Prostate gland (tissue), 2 donors: ENCODE measurements around the gene EPO. TPM values are rescaled to one million over a fixed set of nuclear protein-coding genes. Genes with fewer than 3 reads are reported as not detected.

Experiments
- DNase-seq: peaks from one replicate; pipeline ENCODE4 v3.0.0-alpha.2; 2019; ENCODE audit warnings: low spot score
- H3K27ac ChIP-seq, 2 donors: fragments of 200-600 bp; sonication (generic); 2 replicates each; pipeline ENCODE4 v1.5.1; 2017 to 2019
- H3K27me3 ChIP-seq: fragments of 200-600 bp; sonication (generic); replicated peaks from 2 replicates; pipeline ENCODE4 v1.5.1; 2019; ENCODE audit not compliant: insufficient read depth
- H3K36me3 ChIP-seq, 2 donors: fragments of 200-600 bp; sonication (generic); 1 replicate in 1 of 2; 2 replicates in 1 of 2; pipeline versions ENCODE4 v1.5.1 to v1.8.1; 2017 to 2019
- H3K4me1 ChIP-seq: fragments of 200-600 bp; sonication (generic); replicated peaks from 2 replicates; pipeline ENCODE4 v1.5.1; 2019
- H3K4me3 ChIP-seq, 2 donors: fragments of 200-600 bp; sonication (generic); 2 replicates each; pipeline ENCODE4 v1.5.1; 2017 to 2019
- H3K9me3 ChIP-seq: fragments of 200-600 bp; sonication (generic); 2 replicates; pipeline ENCODE4 v1.5.1; 2017
- POLR2A ChIP-seq: fragments of 450-650 bp; IDR thresholded peaks from one replicate; pipeline ENCODE4 v1.6.1; 2016; ENCODE audit warnings: antibody characterized with exemption, mild to moderate bottlenecking
- POLR2AphosphoS5 ChIP-seq: sonication (generic); formaldehyde crosslinking; IDR thresholded peaks from one replicate; pipeline ENCODE4 v1.6.1; 2017; ENCODE audit warnings: antibody characterized with exemption
- WGBS: methylation state at CpG from one replicate; pipeline ENCODE4 v1.1.5; 2018; 5-methylcytosine and 5-hydroxymethylcytosine counted together
- intact Hi-C: fragments of 100-400 bp; cut with DNase I; formaldehyde crosslinking; loops from one replicate; pipeline ENCODE4 v1.14.2; 2022
- total RNA-seq, 2 donors: library from RNA; depleted of rRNA; stranded (reverse); fragments of >200 nt; gene quantifications; one replicate each; pipeline ENCODE4 v1.1.0, GENCODE V29; 2016
- TF ChIP-seq, protein P1 (sequence below), 4 experiments: fragments of 200-600 bp in 2 of 4; fragments of 450-650 bp in 2 of 4; sonication (generic) in 2 of 4; IDR thresholded peaks; 1 replicate in 3 of 4; 2 replicates in 1 of 4; pipeline ENCODE4 v1.5.1; 2016 to 2019; ENCODE audit warnings: antibody characterized with exemption in 4 of 4, mild to moderate bottlenecking in 2 of 4, moderate library complexity in 2 of 4

Gene EPO
- total RNA-seq, 2 donors from 2014 or later = 1.6 TPM; not detected in 1

DNA sequence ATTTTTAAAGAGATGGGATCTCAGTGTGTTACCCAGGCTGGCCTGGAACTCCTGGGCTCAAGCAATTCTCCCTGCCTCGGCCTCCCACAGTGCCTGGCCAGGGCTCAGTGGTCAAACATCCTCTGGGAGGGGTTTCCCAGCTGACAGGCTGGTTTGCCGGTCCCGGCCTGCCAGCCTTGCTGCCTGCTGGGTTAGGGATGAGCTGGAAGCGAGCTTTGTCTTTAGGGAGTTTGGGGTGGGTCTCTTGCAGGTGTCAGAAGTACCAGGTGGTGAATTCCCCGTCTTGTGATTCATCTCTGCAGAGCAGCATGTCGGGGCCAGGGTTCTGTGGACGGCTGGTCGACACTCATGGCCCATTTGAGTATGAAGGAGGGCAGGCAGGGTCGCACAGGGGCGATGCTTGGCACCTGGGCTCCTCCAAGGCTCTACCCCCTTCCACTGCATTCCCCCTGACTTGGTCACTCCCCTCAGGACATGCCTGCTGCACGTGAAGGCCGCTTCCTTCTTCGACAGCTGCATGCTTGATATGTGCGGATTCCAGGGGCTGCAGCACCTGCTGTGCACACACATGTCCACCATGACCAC is 43.4 kb downstream of the EPO start:
- intact Hi-C loops = no loop called here
- Histone ChIP-seq H3K9me3 (no peaks in the 10 kb centered on the region), H3K27ac (no peak overlapping the region), H3K4me3 (no peak overlapping the region), H3K4me1 (no peaks in the 10 kb centered on the region), H3K36me3 (no peaks in the 10 kb centered on the region), H3K27me3 (no peaks in the 10 kb centered on the region)
- 66% methylated on average over 14 of the region's 14 CpGs for WGBS
- no peak for DNase-seq
- TF ChIP-seq POLR2AphosphoS5 = no peak
- TF ChIP-seq, protein P1, sequence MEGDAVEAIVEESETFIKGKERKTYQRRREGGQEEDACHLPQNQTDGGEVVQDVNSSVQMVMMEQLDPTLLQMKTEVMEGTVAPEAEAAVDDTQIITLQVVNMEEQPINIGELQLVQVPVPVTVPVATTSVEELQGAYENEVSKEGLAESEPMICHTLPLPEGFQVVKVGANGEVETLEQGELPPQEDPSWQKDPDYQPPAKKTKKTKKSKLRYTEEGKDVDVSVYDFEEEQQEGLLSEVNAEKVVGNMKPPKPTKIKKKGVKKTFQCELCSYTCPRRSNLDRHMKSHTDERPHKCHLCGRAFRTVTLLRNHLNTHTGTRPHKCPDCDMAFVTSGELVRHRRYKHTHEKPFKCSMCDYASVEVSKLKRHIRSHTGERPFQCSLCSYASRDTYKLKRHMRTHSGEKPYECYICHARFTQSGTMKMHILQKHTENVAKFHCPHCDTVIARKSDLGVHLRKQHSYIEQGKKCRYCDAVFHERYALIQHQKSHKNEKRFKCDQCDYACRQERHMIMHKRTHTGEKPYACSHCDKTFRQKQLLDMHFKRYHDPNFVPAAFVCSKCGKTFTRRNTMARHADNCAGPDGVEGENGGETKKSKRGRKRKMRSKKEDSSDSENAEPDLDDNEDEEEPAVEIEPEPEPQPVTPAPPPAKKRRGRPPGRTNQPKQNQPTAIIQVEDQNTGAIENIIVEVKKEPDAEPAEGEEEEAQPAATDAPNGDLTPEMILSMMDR (IDR thresholded peaks at IDR 0.05) = no peak
- TF ChIP-seq POLR2A = no peak

DNA sequence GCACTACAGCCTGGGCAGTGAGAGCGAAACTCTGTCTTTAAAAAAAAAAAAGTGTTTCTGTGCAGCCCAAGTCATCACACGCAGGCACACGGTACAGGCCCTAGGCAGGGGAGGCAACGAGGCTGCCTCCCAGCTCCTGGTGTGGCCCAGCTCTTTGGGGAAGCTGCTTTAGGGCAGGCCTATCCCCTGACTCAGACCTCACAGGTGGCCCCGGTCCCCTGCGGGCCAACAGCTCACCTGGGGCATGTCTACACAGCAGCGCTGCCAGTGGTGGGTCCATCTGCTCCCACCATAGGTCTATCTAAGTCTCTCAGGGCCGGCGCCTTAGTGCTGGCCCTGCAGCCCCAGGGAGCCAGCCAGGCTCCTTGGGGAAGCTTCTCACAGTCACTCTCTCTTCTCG is 44.6 kb downstream of the EPO start:
- TF ChIP-seq, protein P1 (IDR thresholded peaks at IDR 0.05) = no peak
- no peak for TF ChIP-seq POLR2AphosphoS5
- TF ChIP-seq POLR2A = no peak
- no peak for DNase-seq
- no peak overlapping the region for H3K27ac ChIP-seq
- no peaks in the 10 kb centered on the region for H3K4me1 ChIP-seq
- H3K9me3 ChIP-seq = no peaks in the 10 kb centered on the region
- no peaks in the 10 kb centered on the region for H3K36me3 ChIP-seq
- H3K4me3 ChIP-seq = no peak overlapping the region
- H3K27me3 ChIP-seq = no peaks in the 10 kb centered on the region
- intact Hi-C loops = no loop called here
- WGBS = 78% methylated on average over 9 of the region's 10 CpGs

DNA sequence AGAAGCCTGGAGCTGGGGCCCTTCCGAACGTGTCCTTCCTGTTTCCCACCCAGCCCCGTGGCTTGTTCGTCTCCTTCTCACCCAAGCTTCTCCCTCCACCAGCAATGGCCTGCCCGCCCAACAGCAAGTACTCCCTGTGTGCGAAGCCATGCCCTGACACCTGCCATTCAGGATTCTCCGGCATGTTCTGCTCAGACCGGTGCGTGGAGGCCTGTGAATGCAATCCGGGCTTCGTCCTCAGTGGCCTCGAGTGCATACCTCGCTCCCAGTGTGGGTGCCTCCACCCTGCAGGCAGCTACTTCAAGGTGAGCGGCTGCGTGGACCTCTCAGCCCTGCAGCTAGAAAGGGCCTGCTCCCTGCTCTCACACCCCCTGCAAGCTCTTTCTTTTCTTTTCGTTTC is 45.0 kb downstream of the EPO start:
- TF ChIP-seq, protein P1 (IDR thresholded peaks at IDR 0.05) = no peak
- TF ChIP-seq POLR2AphosphoS5 (no peak), POLR2A (no peak)
- intact Hi-C loops = no loop called here
- 80% methylated on average over 16 of the region's 16 CpGs for WGBS
- no peaks in the 10 kb centered on the region for H3K9me3 ChIP-seq
- H3K36me3 ChIP-seq = no peaks in the 10 kb centered on the region
- no peak for DNase-seq
- H3K27me3 ChIP-seq = no peaks in the 10 kb centered on the region
- H3K4me1 ChIP-seq = no peaks in the 10 kb centered on the region
- no peak overlapping the region for H3K27ac ChIP-seq
- H3K4me3 ChIP-seq = no peak overlapping the region

DNA sequence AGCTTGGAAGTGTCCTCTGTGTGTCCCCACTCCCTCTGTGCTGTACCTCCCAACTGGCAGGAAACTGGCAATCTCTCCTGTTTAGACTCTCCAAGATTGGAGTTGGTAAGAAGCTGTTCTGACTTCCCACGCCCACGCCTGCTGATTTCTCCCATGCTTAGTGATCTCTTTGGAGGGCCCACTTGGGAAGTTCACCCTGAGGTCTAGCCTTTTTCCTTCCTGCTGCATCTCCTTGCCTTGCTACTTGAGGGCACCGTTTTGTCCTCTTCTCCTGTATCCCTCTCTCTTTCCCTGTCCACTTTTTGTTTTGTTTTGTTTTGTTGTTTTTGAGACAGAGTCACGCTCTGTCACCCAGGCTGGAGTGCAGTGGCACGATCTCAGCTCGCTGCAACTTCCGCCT is 48.5 kb downstream of the EPO start:
- no peaks in the 10 kb centered on the region for H3K4me1 ChIP-seq
- H3K27me3 ChIP-seq = no peaks in the 10 kb centered on the region
- no peaks in the 10 kb centered on the region for H3K9me3 ChIP-seq
- TF ChIP-seq POLR2A (no peak), POLR2AphosphoS5 (no peak)
- TF ChIP-seq, protein P1 (IDR thresholded peaks at IDR 0.05) = no peak
- DNase-seq = no peak
- H3K36me3 ChIP-seq = no peaks in the 10 kb centered on the region
- WGBS = 90% methylated on average over 7 of the region's 7 CpGs
- no peak overlapping the region for H3K4me3 ChIP-seq
- intact Hi-C loops = no loop called here
- H3K27ac ChIP-seq = no peak overlapping the region

Other genes starting within 250 kb of the EPO start
- 100 to 1,000 TPM in 1 of 2 donors, 10 to 100 TPM in 1; 77.6 to 152 TPM for gene TSC22D4, start 241.3 kb upstream of the EPO start, total RNA-seq
- 10 to 100 TPM in 1 of 2 donors, under 1 TPM in 1; 0.73 to 16.9 TPM for gene NYAP1, start 236.5 kb upstream of the EPO start, total RNA-seq
- 10 to 100 TPM; 33.0 to 94.9 TPM for gene AGFG2, start 181.3 kb upstream of the EPO start, total RNA-seq
- gene SAP25, start 146.6 kb upstream of the EPO start, total RNA-seq = 10 to 100 TPM in 1 of 2 donors, 1 to 10 TPM in 1; 2.5 to 19.5 TPM
- gene LRCH4, start 134.3 kb upstream of the EPO start, total RNA-seq = 100 to 1,000 TPM in 1 of 2 donors, 10 to 100 TPM in 1; 66.8 to 202 TPM
- 1 to 10 TPM; 2.3 to 9.7 TPM for gene FBXO24, start 134.1 kb upstream of the EPO start, total RNA-seq
- 10 to 100 TPM; 11.8 to 49.5 TPM for gene PCOLCE, start 118.1 kb upstream of the EPO start, total RNA-seq
- gene MOSPD3, start 107.9 kb upstream of the EPO start, total RNA-seq = 10 to 100 TPM; 20.1 to 36.1 TPM
- 1 to 10 TPM in 1 of 2 donors, under 1 TPM in 1; 0.59 to 2.3 TPM for gene TFR2, start 78.9 kb upstream of the EPO start, total RNA-seq
- gene ACTL6B, start 64.0 kb upstream of the EPO start, total RNA-seq = 1 to 10 TPM in 1 of 2 donors, not detected in 1; 2.4 TPM
- gene GNB2, start 46.7 kb upstream of the EPO start, total RNA-seq = 100 to 1,000 TPM; 376 to 417 TPM
- 10 to 100 TPM; 37.0 to 82.2 TPM for gene GIGYF1, start 26.2 kb upstream of the EPO start, total RNA-seq
- 10 to 100 TPM; 41.4 to 45.2 TPM for gene POP7, start 14.3 kb upstream of the EPO start, total RNA-seq
- under 1 TPM in 1 of 2 donors, not detected in 1; 0.17 TPM for gene ZAN, start 13.1 kb downstream of the EPO start, total RNA-seq
- 10 to 100 TPM; 78.6 to 80.8 TPM for gene EPHB4, start 107.1 kb downstream of the EPO start, total RNA-seq
- 10 to 100 TPM; 22.0 to 29.4 TPM for gene SLC12A9, start 132.2 kb downstream of the EPO start, total RNA-seq
- gene TRIP6, start 146.9 kb downstream of the EPO start, total RNA-seq = 100 to 1,000 TPM in 1 of 2 donors, 10 to 100 TPM in 1; 65.9 to 113 TPM
- gene SRRT, start 154.6 kb downstream of the EPO start, total RNA-seq = 100 to 1,000 TPM; 105 to 182 TPM
- 1 to 10 TPM; 6.4 to 8.4 TPM for gene UFSP1, start 169.2 kb downstream of the EPO start, total RNA-seq
- 10 to 100 TPM in 1 of 2 donors, 1 to 10 TPM in 1; 6.6 to 17.5 TPM for gene ACHE, start 175.4 kb downstream of the EPO start, total RNA-seq
- 10 to 100 TPM; 28.8 to 46.0 TPM for gene MUC3A, start 229.1 kb downstream of the EPO start, total RNA-seq
- gene MUC12, start 249.1 kb downstream of the EPO start, total RNA-seq = 10 to 100 TPM in 1 of 2 donors, 1 to 10 TPM in 1; 4.0 to 20.9 TPM